Lung (tissue), 12 donors: ENCODE measurements around the gene SPTSSA. TPM values are rescaled to one million over a fixed set of nuclear protein-coding genes. Genes with fewer than 3 reads are reported as not detected.

Source experiments
- ATAC-seq: fragments of 200-7000 bp; cut with Tn5 transposase; one replicate; pipeline ENCODE4 v1.9.1; 2020; ENCODE audit warnings: moderate number of reproducible peaks; ENCODE audit not compliant: insufficient read depth, low FRiP score
- DNase-seq, 3 donors: peaks; one replicate each; pipeline ENCODE4 v3.0.0-alpha.2; 2013 to 2017
- H3K27ac ChIP-seq, 2 donors: one replicate each; pipeline ENCODE4 v1.5.1; 2013; ENCODE audit warnings: mild to moderate bottlenecking in 2 of 2, moderate library complexity in 2 of 2, control low read depth in 1 of 2, inconsistent platforms in 1 of 2, low read depth in 1 of 2, low read length in 1 of 2
- H3K27me3 ChIP-seq, 3 donors: one replicate each; pipeline ENCODE4 v1.5.1; 2013; ENCODE audit warnings: low read length in 2 of 3; ENCODE audit not compliant: control insufficient read depth in 3 of 3, insufficient read depth in 3 of 3
- H3K36me3 ChIP-seq, 4 donors: one replicate each; pipeline ENCODE4 v1.5.1; 2013; ENCODE audit warnings: low read length in 4 of 4, mild to moderate bottlenecking in 1 of 4, moderate library complexity in 1 of 4; ENCODE audit not compliant: control insufficient read depth in 4 of 4, insufficient read depth in 4 of 4
- H3K4me1 ChIP-seq, 5 donors: one replicate each; pipeline ENCODE4 v1.5.1; 2013; ENCODE audit warnings: low read length in 5 of 5, mild to moderate bottlenecking in 2 of 5, moderate library complexity in 1 of 5; ENCODE audit not compliant: control insufficient read depth in 5 of 5, insufficient read depth in 5 of 5
- H3K4me3 ChIP-seq: one replicate; pipeline ENCODE4 v1.5.1; 2013; ENCODE audit warnings: mild to moderate bottlenecking, control low read depth, moderate library complexity
- H3K9ac ChIP-seq, 2 donors: one replicate each; pipeline ENCODE4 v1.5.1; 2013; ENCODE audit warnings: low read length in 2 of 2, control low read depth in 1 of 2; ENCODE audit not compliant: insufficient read depth in 1 of 2
- H3K9me3 ChIP-seq, 4 donors: one replicate each; pipeline ENCODE4 v1.5.1; 2013; ENCODE audit warnings: low read length in 3 of 4, mild to moderate bottlenecking in 1 of 4, moderate library complexity in 1 of 4; ENCODE audit not compliant: control insufficient read depth in 4 of 4, insufficient read depth in 3 of 4
- CTCF ChIP-seq: IDR thresholded peaks from 2 replicates; pipeline ENCODE4 v1.5.1; 2012; ENCODE audit warnings: mild to moderate bottlenecking; ENCODE audit errors: control extremely low read depth, extremely low read depth
- WGBS, 2 donors: extraction: QIAGEN DNeasy Blood & Tissue Kit; methylation state at CpG; one replicate each; pipeline ENCODE4 v1.1.7; 2013; 5-methylcytosine and 5-hydroxymethylcytosine counted together
- polyA plus RNA-seq, 2 donors: library from polyadenylated mRNA; stranded (reverse); fragments of 200-250 nt; gene quantifications; one replicate each; pipeline ENCODE4 v1.2.1, GENCODE V29; 2013
- total RNA-seq, 2 donors: library from RNA; depleted of rRNA in 1 of 2; stranded (reverse); fragments of >200 nt in 1 of 2; gene quantifications; one replicate each; pipeline ENCODE4 v1.2.1, GENCODE V29; 2014 to 2021
- donor health status: control.
- donor health status: control.
- donor health status: Bipolar disorder and iron deficiency.
- donor health status: healthy.
- donor health status: DM: yes; HTN: yes; CAD: no.

The SPTSSA gene
- total and polyA plus RNA-seq, 4 donors = 51.8 to 92.5 (median 78.0) TPM

GRCh38 chr14:34423445-34423844, 38.6 kb downstream of the SPTSSA start:
- no peak for TF ChIP-seq CTCF
- peaks cover 0 to 2% (median 0%) of the 10 kb centered on the region in 5 donors for H3K4me1 ChIP-seq
- no peak overlapping the region for H3K4me3 ChIP-seq
- H3K9me3 ChIP-seq = peaks cover 0 to 9% (median 6%) of the 10 kb centered on the region in 4 donors
- no peak for ATAC-seq
- no peak overlapping the region for H3K9ac ChIP-seq
- WGBS, 2 donors = 68 to 90% methylated on average over 2 of the region's 2 CpGs
- DNase-seq = no peak
- H3K36me3 ChIP-seq = no peaks in the 10 kb centered on the region
- no peaks in the 10 kb centered on the region for H3K27me3 ChIP-seq
- no peak overlapping the region for H3K27ac ChIP-seq

- no peak for TF ChIP-seq CTCF
- H3K27ac ChIP-seq = no peak overlapping the region
- WGBS, 2 donors = 69 to 79% methylated on average over 6 of the region's 6 CpGs
- peaks cover 0 to 9% (median 6%) of the 10 kb centered on the region in 4 donors for H3K9me3 ChIP-seq
- no peaks in the 10 kb centered on the region for H3K27me3 ChIP-seq
- no peak overlapping the region for H3K9ac ChIP-seq
- DNase-seq (no peak), ATAC-seq (no peak)
- no peaks in the 10 kb centered on the region for H3K4me1 ChIP-seq
- H3K36me3 ChIP-seq = no peaks in the 10 kb centered on the region
- H3K4me3 ChIP-seq = no peak overlapping the region
Measured at GRCh38 chr14:34420547-34421150, 41.4 kb downstream of the SPTSSA start.

- 93 to 96% methylated on average over 2 of the region's 2 CpGs for WGBS, 2 donors
- TF ChIP-seq CTCF = no peak
Measured at GRCh38 chr14:34409721-34410120, 52.3 kb downstream of the SPTSSA start.

GRCh38 chr14:34407951-34408350, 54.1 kb downstream of the SPTSSA start:
- WGBS, 2 donors = 94 to 100% methylated on average over 1 of the region's 1 CpG
- Histone ChIP-seq H3K27me3 (no peaks in the 10 kb centered on the region), H3K9ac (no peak overlapping the region), H3K27ac (no peak overlapping the region), H3K4me1 (no peaks in the 10 kb centered on the region), H3K4me3 (no peak overlapping the region), H3K36me3 (no peaks in the 10 kb centered on the region), H3K9me3 (peaks cover 0 to 10% (median 3%) of the 10 kb centered on the region in 4 donors)
- no peak for DNase-seq
- no peak for ATAC-seq
- TF ChIP-seq CTCF = no peak

More at GRCh38 chr14:34409721-34410120, 52.3 kb downstream of the SPTSSA start:
- ATAC-seq (no peak), DNase-seq (no peak)
- H3K9me3 ChIP-seq = peaks cover 0 to 12% (median 6%) of the 10 kb centered on the region in 4 donors
- no peaks in the 10 kb centered on the region for H3K27me3 ChIP-seq
- H3K9ac ChIP-seq = no peak overlapping the region
- H3K4me1 ChIP-seq = no peaks in the 10 kb centered on the region
- no peak overlapping the region for H3K4me3 ChIP-seq
- no peaks in the 10 kb centered on the region for H3K36me3 ChIP-seq
- no peak overlapping the region for H3K27ac ChIP-seq
